B cell (primary cell): ENCODE data around the gene ADAMTSL1. TPM values are rescaled to one million over a fixed set of nuclear protein-coding genes. Genes with fewer than 3 reads are reported as not detected.

ENCODE experiments used
- ATAC-seq: fragments of 200-7000 bp; cut with Tn5 transposase; one replicate; pipeline ENCODE4 v1.10.0; 2021; ENCODE audit warnings: low read depth, mild to moderate bottlenecking, moderate number of reproducible peaks, moderate library complexity
- CTCF ChIA-PET: fragments of 350-600 bp; sonication (Branson Sonifier 250); formaldehyde crosslinking; loops from one replicate; lab custom pipeline; 2021; ENCODE audit warnings: antibody characterized with exemption, inconsistent platforms; lab: Charles Lee
- POLR2A ChIA-PET: fragments of 350-600 bp; sonication (Branson Sonifier 250); formaldehyde crosslinking; loops from one replicate; lab custom pipeline; 2021; ENCODE audit warnings: antibody characterized with exemption; lab: Charles Lee
- DNase-seq: peaks from one replicate; pipeline ENCODE4 v3.0.0; 2013
- H2AFZ ChIP-seq: 2 replicates; pipeline ENCODE4 v1.6.1; 2012; ENCODE audit warnings: mild to moderate bottlenecking, low read depth, low read length; ENCODE audit not compliant: insufficient read depth, poor library complexity, severe bottlenecking
- H3K27ac ChIP-seq, 2 donors: 1 replicate in 1 of 2; 2 replicates in 1 of 2; pipeline ENCODE4 v1.5.1; 2012 to 2013; ENCODE audit warnings: low read length in 2 of 2, mild to moderate bottlenecking in 2 of 2, moderate library complexity in 1 of 2
- H3K27me3 ChIP-seq, 4 experiments: fragments of 200-600 bp in 1 of 4; sonication (generic) in 1 of 4; replicated peaks in 1 of 4; 1 replicate in 2 of 4; 2 replicates in 2 of 4; pipeline versions ENCODE4 v1.6.1 to v1.7.0; 2013 to 2016; ENCODE audit warnings: low read length in 3 of 4, mild to moderate bottlenecking in 2 of 4, mixed read lengths in 1 of 4, moderate library complexity in 1 of 4; ENCODE audit not compliant: insufficient read depth in 4 of 4, control insufficient read depth in 3 of 4; ENCODE audit errors: control extremely low read depth in 1 of 4
- H3K36me3 ChIP-seq, 2 experiments: replicated peaks in 1 of 2; 1 replicate in 1 of 2; 2 replicates in 1 of 2; pipeline versions ENCODE4 v1.6.1 to v1.7.1; 2013; ENCODE audit warnings: low read length in 1 of 2; ENCODE audit not compliant: insufficient read depth in 2 of 2, control insufficient read depth in 1 of 2; ENCODE audit errors: control extremely low read depth in 1 of 2, extremely low read depth in 1 of 2
- H3K4me1 ChIP-seq, 2 donors: fragments of 200-600 bp in 1 of 2; sonication (generic) in 1 of 2; 1 replicate in 1 of 2; 2 replicates in 1 of 2; pipeline versions ENCODE4 v1.5.1 to v1.6.1; 2013 to 2017; ENCODE audit warnings: low read length in 2 of 2; ENCODE audit not compliant: control insufficient read depth in 2 of 2, insufficient read depth in 2 of 2
- H3K4me2 ChIP-seq: replicated peaks from 2 replicates; pipeline ENCODE3; 2012; ENCODE audit warnings: mild to moderate bottlenecking, low read depth, low read length; ENCODE audit not compliant: poor library complexity, severe bottlenecking
- H3K4me3 ChIP-seq, 5 experiments: fragments of 200-600 bp in 1 of 5; sonication (generic) in 1 of 5; 1 replicate in 3 of 5; 2 replicates in 2 of 5; pipeline versions ENCODE4 v1.5.1 to v1.7.0; 2011 to 2016; ENCODE audit warnings: low read length in 4 of 5, mild to moderate bottlenecking in 4 of 5, low read depth in 2 of 5, control low read depth in 1 of 5, moderate library complexity in 1 of 5; ENCODE audit not compliant: insufficient read depth in 1 of 5; ENCODE audit errors: control extremely low read depth in 1 of 5, extremely low read depth in 1 of 5
- H3K79me2 ChIP-seq: fragments of 200-600 bp; sonication (generic); one replicate; pipeline ENCODE4 v1.6.0; 2016; ENCODE audit warnings: low read length; ENCODE audit not compliant: control insufficient read depth, insufficient read depth
- H3K9ac ChIP-seq: fragments of 200-600 bp; sonication (generic); 2 replicates; pipeline ENCODE4 v1.6.1; 2017; ENCODE audit warnings: mild to moderate bottlenecking, low read length, moderate library complexity
- H3K9me3 ChIP-seq, 3 donors: one replicate each; pipeline versions ENCODE4 v1.6.1 to v1.7.1; 2013; ENCODE audit warnings: low read length in 2 of 3; ENCODE audit not compliant: control insufficient read depth in 2 of 3, insufficient read depth in 1 of 3; ENCODE audit errors: control extremely low read depth in 1 of 3
- H4K20me1 ChIP-seq: 2 replicates; pipeline ENCODE4 v1.6.0; 2012; ENCODE audit warnings: mild to moderate bottlenecking, low read length; ENCODE audit not compliant: insufficient read depth, control insufficient read depth, poor library complexity, severe bottlenecking
- H3K27ac Mint-ChIP-seq: one replicate; pipeline ENCODE4 v1.8.0; 2021; ENCODE audit warnings: mixed read lengths
- H3K27me3 Mint-ChIP-seq: one replicate; pipeline ENCODE4 v1.8.0; 2021; ENCODE audit warnings: mixed read lengths
- H3K4me1 Mint-ChIP-seq: one replicate; pipeline ENCODE4 v1.8.0; 2021; ENCODE audit warnings: mixed read lengths
- H3K4me3 Mint-ChIP-seq: one replicate; pipeline ENCODE4 v1.8.0; 2021; ENCODE audit warnings: mixed read lengths
- H3K9me3 Mint-ChIP-seq: one replicate; pipeline ENCODE4 v1.8.0; 2022; ENCODE audit warnings: mixed read lengths; ENCODE audit not compliant: insufficient read depth
- CTCF ChIP-seq: fragments of 200-600 bp; IDR thresholded peaks from one replicate; pipeline ENCODE4 v1.8.0; 2022; ENCODE audit warnings: antibody characterized with exemption, mild to moderate bottlenecking
- EZH2 ChIP-seq: IDR thresholded peaks from 2 replicates; pipeline ENCODE4 v1.6.1; 2012; ENCODE audit warnings: borderline replicate concordance, low read depth, mild to moderate bottlenecking, moderate library complexity, low read length; ENCODE audit not compliant: insufficient read depth, poor library complexity, severe bottlenecking
- WGBS: methylation state at CpG from one replicate; pipeline ENCODE4 v1.1.5; 2013; ENCODE audit warnings: missing lambda C conversion rate; ENCODE audit not compliant: insufficient coverage; 5-methylcytosine and 5-hydroxymethylcytosine counted together
- intact Hi-C: fragments of 100-400 bp; cut with micrococcal nuclease; formaldehyde crosslinking; loops from one replicate; pipeline ENCODE4 v1.10.0; 2022
- polyA plus RNA-seq: library from polyadenylated mRNA; depleted of rRNA; stranded (reverse); fragments of >200 nt; gene quantifications from 2 replicates; pipeline ENCODE4 v1.2.3, GENCODE V29; 2012
- total RNA-seq, 2 donors: library from RNA; stranded (reverse); fragments of 120-200 nt in 1 of 2; gene quantifications; 1 replicate in 1 of 2; 2 replicates in 1 of 2; pipeline versions ENCODE4 v1.2.3 to v1.2.4, GENCODE V29; 2013 to 2022

The ADAMTSL1 gene
- total and polyA plus RNA-seq, 2 donors (not counting 1 experiment from before 2014, with no cell fraction given), result not detected

- Mint-ChIP-seq H3K9me3 (no peaks in the 10 kb centered on the region), H3K4me3 (no peak overlapping the region), H3K27me3 (no peaks in the 10 kb centered on the region), H3K27ac (no peak overlapping the region), H3K4me1 (no peaks in the 10 kb centered on the region)
- intact Hi-C loops, result no loop called here
- H3K27me3 ChIP-seq, result no peaks in the 10 kb centered on the region
- no peak overlapping the region for H3K27ac ChIP-seq
- WGBS, result 77% methylated on average over 2 of the region's 3 CpGs
- H3K4me2 ChIP-seq, result no peak overlapping the region
- H3K9ac ChIP-seq, result no peak overlapping the region
- ChIA-PET POLR2A (no interaction called here), CTCF (no interaction called here)
- no peaks in the 10 kb centered on the region for H4K20me1 ChIP-seq
- H3K9me3 ChIP-seq, result no peaks in the 10 kb centered on the region
- no peak overlapping the region for H3K4me3 ChIP-seq
- H3K36me3 ChIP-seq, result no peaks in the 10 kb centered on the region
- DNase-seq (no peak), ATAC-seq (no peak)
- H3K79me2 ChIP-seq, result no peaks in the 10 kb centered on the region
- no peak overlapping the region for H2AFZ ChIP-seq
- H3K4me1 ChIP-seq, result no peaks in the 10 kb centered on the region
- no peak for TF ChIP-seq CTCF
- TF ChIP-seq EZH2, result no peak
These were observed 310.0 kb downstream of the ADAMTSL1 start for GRCh38 chr9:18783909-18784308.

- H4K20me1 ChIP-seq, result no peaks in the 10 kb centered on the region
- H3K27me3 ChIP-seq, result no peaks in the 10 kb centered on the region
- POLR2A ChIA-PET, result no interaction called here
- H3K9me3 Mint-ChIP-seq, result no peaks in the 10 kb centered on the region
- H3K9me3 ChIP-seq, result no peaks in the 10 kb centered on the region
- CTCF ChIA-PET, result interaction anchor here (0.5 kb wide), 1 partner anchor 530 kb away, joined by 3 read pairs; no protein-coding TSS in a partner anchor
- H3K79me2 ChIP-seq, result no peaks in the 10 kb centered on the region
- no CpG with 5 or more reads among the region's 2 CpGs for WGBS
- H3K36me3 ChIP-seq, result no peaks in the 10 kb centered on the region
- TF ChIP-seq EZH2, result no peak
- no peak for TF ChIP-seq CTCF
- DNase-seq (no peak), ATAC-seq (no peak)
- no peak overlapping the region for H3K27ac Mint-ChIP-seq
- no peaks in the 10 kb centered on the region for H3K27me3 Mint-ChIP-seq
- H3K9ac ChIP-seq, result no peak overlapping the region
- H3K4me3 ChIP-seq, result no peak overlapping the region
- no peaks in the 10 kb centered on the region for H3K4me1 ChIP-seq
- H2AFZ ChIP-seq, result no peak overlapping the region
- H3K4me2 ChIP-seq, result no peak overlapping the region
- no peak overlapping the region for H3K27ac ChIP-seq
- H3K4me1 Mint-ChIP-seq, result no peaks in the 10 kb centered on the region
- no peak overlapping the region for H3K4me3 Mint-ChIP-seq
- intact Hi-C loops, result no loop called here
These were observed 311.7 kb downstream of the ADAMTSL1 start for GRCh38 chr9:18785604-18786003.
